Fibroblast of lung (primary cell): ENCODE results near the gene TREX2. TPM values are rescaled to one million over a fixed set of nuclear protein-coding genes. Genes with fewer than 3 reads are reported as not detected.

Experiments
- DNase-seq, 2 donors: peaks; one replicate each; pipeline versions ENCODE4 v3.0.0 to v3.0.0-alpha.2; 2010; ENCODE audit warnings: low read depth in 2 of 2
- H2AFZ ChIP-seq: 2 replicates; pipeline ENCODE4 v1.5.1; 2012; ENCODE audit warnings: low read length, control low read depth, inconsistent platforms
- H3K27ac ChIP-seq: 2 replicates; pipeline ENCODE4 v1.5.1; 2011; ENCODE audit warnings: low read length, control low read depth; ENCODE audit not compliant: insufficient read depth
- H3K27me3 ChIP-seq: 2 replicates; pipeline ENCODE4 v1.5.1; 2011; ENCODE audit warnings: mild to moderate bottlenecking, low read length; ENCODE audit not compliant: control insufficient read depth, insufficient read depth
- H3K36me3 ChIP-seq: 2 replicates; pipeline ENCODE4 v1.5.1; 2011; ENCODE audit warnings: low read length; ENCODE audit not compliant: control insufficient read depth, insufficient read depth
- H3K4me1 ChIP-seq: 2 replicates; pipeline ENCODE4 v1.5.1; 2011; ENCODE audit warnings: low read length; ENCODE audit not compliant: control insufficient read depth, insufficient read depth; ENCODE audit errors: extremely low read depth
- H3K4me2 ChIP-seq: 2 replicates; pipeline ENCODE4 v1.5.1; 2011; ENCODE audit warnings: low read length, control low read depth; ENCODE audit not compliant: insufficient read depth; ENCODE audit errors: extremely low read depth
- H3K4me3 ChIP-seq, 4 experiments: fragments of 200-600 bp in 1 of 4; sonication (generic) in 1 of 4; replicated peaks in 1 of 4; 2 replicates each; pipeline ENCODE4 v1.5.1; 2011 to 2016; ENCODE audit warnings: low read length in 4 of 4, low read depth in 3 of 4, mild to moderate bottlenecking in 3 of 4, control low read depth in 2 of 4, inconsistent platforms in 1 of 4, mixed read lengths in 1 of 4; ENCODE audit not compliant: insufficient read depth in 1 of 4; ENCODE audit errors: control extremely low read depth in 1 of 4
- H3K79me2 ChIP-seq: 2 replicates; pipeline ENCODE4 v1.5.1; 2012; ENCODE audit warnings: mild to moderate bottlenecking, low read length, inconsistent platforms; ENCODE audit not compliant: control insufficient read depth, insufficient read depth
- H3K9ac ChIP-seq: 2 replicates; pipeline ENCODE4 v1.5.1; 2011; ENCODE audit warnings: mild to moderate bottlenecking, low read length, control low read depth; ENCODE audit not compliant: insufficient read depth
- H3K9me3 ChIP-seq: 2 replicates; pipeline ENCODE4 v1.5.1; 2012; ENCODE audit warnings: low read depth, low read length; ENCODE audit not compliant: control insufficient read depth, insufficient read depth
- H4K20me1 ChIP-seq: 2 replicates; pipeline ENCODE4 v1.5.1; 2011; ENCODE audit warnings: low read length; ENCODE audit not compliant: control insufficient read depth, insufficient read depth; ENCODE audit errors: extremely low read depth
- EZH2 ChIP-seq: IDR thresholded peaks from 2 replicates; pipeline ENCODE4 v1.5.1; 2012; ENCODE audit warnings: low read length, control low read depth, mild to moderate bottlenecking; ENCODE audit errors: missing control alignments
- polyA plus RNA-seq, 2 donors: library from polyadenylated mRNA; depleted of rRNA in 1 of 2; stranded (reverse) in 1 of 2; unstranded in 1 of 2; fragments of >200 nt; gene quantifications; 2 replicates each; pipeline ENCODE4 v1.2.1, GENCODE V29; 2011 to 2012; ENCODE audit warnings: missing spikeins in 1 of 2
- total RNA-seq: library from RNA; depleted of rRNA; stranded (reverse); fragments of >200 nt; gene quantifications from 2 replicates; pipeline ENCODE4 v1.2.1, GENCODE V29; 2014
- TF ChIP-seq, protein P1 (sequence below), 2 donors: IDR thresholded peaks in 1 of 2; conservative IDR thresholded peaks in 1 of 2; 1 replicate in 1 of 2; 2 replicates in 1 of 2; pipeline ENCODE4 v1.5.1; 2011 to 2012; ENCODE audit warnings: low read length in 2 of 2, control low read depth in 1 of 2, inconsistent platforms in 1 of 2, low read depth in 1 of 2, mild to moderate bottlenecking in 1 of 2

Gene TREX2
- total and polyA plus RNA-seq, 2 donors (not counting 1 experiment from before 2014, with no cell fraction given), result 3.1 TPM; not detected in 1

DNA sequence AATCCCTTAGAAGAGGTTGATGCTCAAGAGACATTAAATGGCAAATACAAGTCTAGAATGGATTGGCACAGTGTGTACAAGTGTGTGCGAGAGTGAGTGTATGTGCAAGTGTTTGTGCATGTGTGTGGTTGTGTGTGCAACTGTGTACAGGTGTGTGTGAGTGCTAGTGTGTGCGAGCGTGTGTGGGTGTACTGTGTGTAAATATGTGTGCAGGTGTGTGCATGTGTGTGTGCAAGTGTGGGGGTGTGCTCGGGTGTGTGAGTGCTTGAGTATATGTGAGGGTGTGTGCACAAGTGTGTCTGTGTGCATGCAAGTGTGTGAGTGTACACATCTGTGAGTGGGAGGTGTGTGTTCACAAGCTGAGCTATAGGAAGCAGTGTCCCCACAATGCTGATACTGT lies 5.9 kb downstream of the TREX2 start:
- DNase-seq, result no peak
- H3K27me3 ChIP-seq, result no peaks in the 10 kb centered on the region
- no peak overlapping the region for H3K27ac ChIP-seq
- H2AFZ ChIP-seq, result no peak overlapping the region
- TF ChIP-seq EZH2, result no peak
- TF ChIP-seq, protein P1, sequence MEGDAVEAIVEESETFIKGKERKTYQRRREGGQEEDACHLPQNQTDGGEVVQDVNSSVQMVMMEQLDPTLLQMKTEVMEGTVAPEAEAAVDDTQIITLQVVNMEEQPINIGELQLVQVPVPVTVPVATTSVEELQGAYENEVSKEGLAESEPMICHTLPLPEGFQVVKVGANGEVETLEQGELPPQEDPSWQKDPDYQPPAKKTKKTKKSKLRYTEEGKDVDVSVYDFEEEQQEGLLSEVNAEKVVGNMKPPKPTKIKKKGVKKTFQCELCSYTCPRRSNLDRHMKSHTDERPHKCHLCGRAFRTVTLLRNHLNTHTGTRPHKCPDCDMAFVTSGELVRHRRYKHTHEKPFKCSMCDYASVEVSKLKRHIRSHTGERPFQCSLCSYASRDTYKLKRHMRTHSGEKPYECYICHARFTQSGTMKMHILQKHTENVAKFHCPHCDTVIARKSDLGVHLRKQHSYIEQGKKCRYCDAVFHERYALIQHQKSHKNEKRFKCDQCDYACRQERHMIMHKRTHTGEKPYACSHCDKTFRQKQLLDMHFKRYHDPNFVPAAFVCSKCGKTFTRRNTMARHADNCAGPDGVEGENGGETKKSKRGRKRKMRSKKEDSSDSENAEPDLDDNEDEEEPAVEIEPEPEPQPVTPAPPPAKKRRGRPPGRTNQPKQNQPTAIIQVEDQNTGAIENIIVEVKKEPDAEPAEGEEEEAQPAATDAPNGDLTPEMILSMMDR (conservative IDR thresholded peaks at IDR 0.05 in 1 of 2, IDR thresholded peaks at IDR 0.05 in 1 of 2; ENCODE audit: low read depth in 1 of 2, low read length in 2 of 2), result no peak
- H3K9me3 ChIP-seq, result no peaks in the 10 kb centered on the region
- H4K20me1 ChIP-seq, result no peaks in the 10 kb centered on the region
- no peaks in the 10 kb centered on the region for H3K4me1 ChIP-seq
- no peaks in the 10 kb centered on the region for H3K79me2 ChIP-seq
- H3K4me2 ChIP-seq, result no peak overlapping the region
- no peaks in the 10 kb centered on the region for H3K36me3 ChIP-seq
- H3K4me3 ChIP-seq, result no peak overlapping the region
- H3K9ac ChIP-seq, result no peak overlapping the region

DNA sequence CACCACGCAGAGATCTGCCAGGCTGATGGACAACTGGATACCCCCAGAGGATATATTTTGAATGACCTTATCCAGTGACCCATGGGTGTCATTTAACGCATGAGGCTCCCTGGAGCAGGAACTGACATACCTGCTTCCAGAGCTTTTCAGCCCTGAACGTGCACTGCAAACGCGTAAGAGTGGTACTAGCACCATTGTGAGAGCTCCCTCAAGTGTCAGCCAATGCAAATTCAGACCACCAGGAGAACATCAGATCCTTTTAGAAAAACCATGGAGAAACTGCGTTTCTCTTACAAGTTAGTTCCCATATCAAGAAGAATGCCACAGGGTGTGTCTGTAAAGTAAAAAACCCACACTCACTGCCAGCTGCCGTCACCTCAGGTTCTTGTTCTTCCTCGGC lies 7.3 kb downstream of the TREX2 start:
- Histone ChIP-seq H3K79me2 (no peaks in the 10 kb centered on the region), H3K4me3 (no peak overlapping the region), H2AFZ (no peak overlapping the region), H4K20me1 (no peaks in the 10 kb centered on the region), H3K4me2 (no peak overlapping the region), H3K36me3 (no peaks in the 10 kb centered on the region), H3K9ac (no peak overlapping the region), H3K4me1 (no peaks in the 10 kb centered on the region), H3K27ac (no peak overlapping the region), H3K9me3 (no peaks in the 10 kb centered on the region), H3K27me3 (no peaks in the 10 kb centered on the region)
- peak in 1 of 2 donors; percentile 18 for DNase-seq
- no peak for TF ChIP-seq EZH2
- TF ChIP-seq, protein P1 (conservative IDR thresholded peaks at IDR 0.05 in 1 of 2, IDR thresholded peaks at IDR 0.05 in 1 of 2; ENCODE audit: low read depth in 1 of 2, low read length in 2 of 2), result peak in 1 of 2 donors; percentile 38

DNA sequence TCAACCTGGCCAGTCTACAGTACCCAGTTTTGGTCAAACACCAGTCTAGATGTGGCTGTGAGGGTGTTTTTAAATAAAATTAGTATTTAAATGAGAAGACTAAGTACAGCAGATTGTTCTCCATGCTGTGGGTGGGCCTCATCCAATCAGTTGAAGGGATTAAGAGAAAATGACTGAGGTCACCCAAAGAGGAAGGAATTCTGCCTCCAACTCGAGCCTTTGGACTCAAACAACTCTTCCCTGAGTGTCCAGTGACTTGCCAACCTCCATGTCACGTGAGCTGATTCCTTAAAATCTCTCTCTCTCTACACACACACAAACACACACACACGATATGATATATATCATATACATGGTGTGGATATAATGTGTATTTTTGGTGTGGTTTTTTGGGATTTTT lies 10.0 kb downstream of the TREX2 start:
- no peak overlapping the region for H3K27ac ChIP-seq
- no peak for DNase-seq
- no peaks in the 10 kb centered on the region for H3K9me3 ChIP-seq
- no peaks in the 10 kb centered on the region for H3K4me1 ChIP-seq
- no peaks in the 10 kb centered on the region for H4K20me1 ChIP-seq
- no peak overlapping the region for H3K9ac ChIP-seq
- H2AFZ ChIP-seq, result no peak overlapping the region
- H3K4me3 ChIP-seq, result no peak overlapping the region
- TF ChIP-seq EZH2, result no peak
- TF ChIP-seq, protein P1 (conservative IDR thresholded peaks at IDR 0.05 in 1 of 2, IDR thresholded peaks at IDR 0.05 in 1 of 2; ENCODE audit: low read depth in 1 of 2, low read length in 2 of 2), result no peak
- H3K36me3 ChIP-seq, result no peaks in the 10 kb centered on the region
- H3K79me2 ChIP-seq, result no peaks in the 10 kb centered on the region
- H3K27me3 ChIP-seq, result no peaks in the 10 kb centered on the region
- H3K4me2 ChIP-seq, result no peak overlapping the region
